HEK293 (cell line): Measurements from ENCODE around the gene ZFAND2B.

Source experiments
- CTCF ChIA-PET: fragments of 350-600 bp; formaldehyde crosslinking; extraction: SDS; loops from one replicate; lab custom pipeline; 2021; ENCODE audit warnings: antibody characterized with exemption; lab: Yijun Ruan, JAX
- POLR2A ChIA-PET: fragments of 300-600 bp; formaldehyde crosslinking; extraction: SDS; loops from one replicate; lab custom pipeline; 2020; ENCODE audit warnings: antibody characterized with exemption, inconsistent platforms; lab: Yijun Ruan, JAX
- H3K27ac ChIP-seq: fragments of 200-500 bp; sonication (Bioruptor generic); 2 replicates; pipeline ENCODE4 v1.5.1; 2014; ENCODE audit warnings: low read depth, low read length, control low read depth, inconsistent platforms; ENCODE audit errors: extremely low read depth
- H3K36me3 ChIP-seq, 2 experiments: fragments of 200-500 bp in 1 of 2; sonication (Bioruptor generic) in 1 of 2; 1 replicate in 1 of 2; 2 replicates in 1 of 2; pipeline ENCODE4 v1.5.1; 2014 to 2017; ENCODE audit warnings: inconsistent platforms in 2 of 2, low read length in 2 of 2; ENCODE audit not compliant: control insufficient read depth in 2 of 2, insufficient read depth in 1 of 2
- H3K4me1 ChIP-seq: fragments of 200-500 bp; sonication (Bioruptor generic); 2 replicates; pipeline ENCODE4 v1.5.1; 2014; ENCODE audit warnings: mild to moderate bottlenecking, low read length, inconsistent platforms; ENCODE audit not compliant: control insufficient read depth, insufficient read depth
- H3K4me3 ChIP-seq: 2 replicates; pipeline ENCODE4 v1.5.1; 2011; ENCODE audit warnings: low read depth, mild to moderate bottlenecking, control low read depth, low read length, moderate library complexity
- H3K9me3 ChIP-seq: fragments of 200-500 bp; sonication (Bioruptor generic); 2 replicates; pipeline ENCODE4 v1.5.1; 2014; ENCODE audit warnings: low read depth, low read length, inconsistent platforms; ENCODE audit not compliant: control insufficient read depth, insufficient read depth
- GLIS1 ChIP-seq: fragments of 450-650 bp; formaldehyde crosslinking; IDR thresholded peaks from 2 replicates; pipeline ENCODE4 v1.5.1; 2016; ENCODE audit warnings: missing biosample characterization, missing genetic modification characterization
- KLF9 ChIP-seq: fragments of 450-650 bp; formaldehyde crosslinking; IDR thresholded peaks from 2 replicates; pipeline ENCODE4 v1.5.1; 2016; ENCODE audit warnings: missing biosample characterization, missing genetic modification characterization, low read depth
- PRDM2 ChIP-seq: fragments of 450-650 bp; formaldehyde crosslinking; IDR thresholded peaks from 2 replicates; pipeline ENCODE4 v1.5.1; 2016; ENCODE audit warnings: missing biosample characterization, missing genetic modification characterization, borderline replicate concordance
- SP7 ChIP-seq: fragments of 450-650 bp; formaldehyde crosslinking; IDR thresholded peaks from 2 replicates; pipeline ENCODE4 v1.5.1; 2016; ENCODE audit warnings: missing biosample characterization, missing genetic modification characterization
- YY2 ChIP-seq: fragments of 450-650 bp; formaldehyde crosslinking; IDR thresholded peaks from 2 replicates; pipeline ENCODE4 v1.5.1; 2016; ENCODE audit warnings: missing biosample characterization, missing genetic modification characterization
- ZBTB10 ChIP-seq: fragments of 450-650 bp; formaldehyde crosslinking; IDR thresholded peaks from 2 replicates; pipeline ENCODE4 v1.5.1; 2016; ENCODE audit warnings: missing biosample characterization, missing genetic modification characterization
- ZBTB6 ChIP-seq: fragments of 450-650 bp; formaldehyde crosslinking; IDR thresholded peaks from 2 replicates; pipeline ENCODE4 v1.5.1; 2017; ENCODE audit warnings: missing biosample characterization, missing genetic modification characterization
- ZFHX2 ChIP-seq: fragments of 450-650 bp; formaldehyde crosslinking; conservative IDR thresholded peaks from 2 replicates; pipeline ENCODE4 v1.5.1; 2016; ENCODE audit warnings: missing biosample characterization, missing genetic modification characterization
- ZNF324 ChIP-seq: fragments of 450-650 bp; formaldehyde crosslinking; IDR thresholded peaks from 2 replicates; pipeline ENCODE4 v1.5.1; 2016; ENCODE audit warnings: missing biosample characterization, missing genetic modification characterization
- ZNF341 ChIP-seq: fragments of 450-650 bp; formaldehyde crosslinking; IDR thresholded peaks from 2 replicates; pipeline ENCODE4; 2016; ENCODE audit warnings: low read depth, missing biosample characterization, missing genetic modification characterization
- ZNF571 ChIP-seq: fragments of 450-650 bp; formaldehyde crosslinking; IDR thresholded peaks from 2 replicates; pipeline ENCODE4 v1.5.0; 2017; ENCODE audit warnings: missing biosample characterization, missing genetic modification characterization
- ZNF626 ChIP-seq: fragments of 450-650 bp; sonication (Bioruptor Pico); formaldehyde crosslinking; IDR thresholded peaks from 2 replicates; pipeline ENCODE4 v1.5.1; 2018; ENCODE audit warnings: missing biosample characterization, missing genetic modification characterization, inconsistent platforms
- ZNF654 ChIP-seq: fragments of 450-650 bp; formaldehyde crosslinking; IDR thresholded peaks from 2 replicates; pipeline ENCODE4 v1.5.1; 2016; ENCODE audit warnings: low read depth, missing biosample characterization, missing genetic modification characterization
- ZNF664 ChIP-seq: fragments of 450-650 bp; formaldehyde crosslinking; IDR thresholded peaks from 2 replicates; pipeline ENCODE4 v1.5.1; 2016; ENCODE audit warnings: missing biosample characterization, missing genetic modification characterization
- ZNF792 ChIP-seq: fragments of 450-650 bp; formaldehyde crosslinking; IDR thresholded peaks from 2 replicates; pipeline ENCODE4 v1.5.1; 2016; ENCODE audit warnings: missing biosample characterization, missing genetic modification characterization

The ZFAND2B gene

GRCh38 chr2:219181531-219181930 is 25.1 kb upstream of the ZFAND2B start (continued):
- TF ChIP-seq ZBTB10, result no peak
- no peak for TF ChIP-seq YY2 (tag by site-specific recombination)

GRCh38 chr2:219182331-219183150 is 24.0 kb upstream of the ZFAND2B start:
- CTCF ChIA-PET, result interaction anchor here (0.7 to 1.7 kb wide), 4 partner anchors 11 to 378 kb away, joined by 3 to 6 read pairs (median 3); no protein-coding TSS in a partner anchor
- Histone ChIP-seq H3K4me1 (peaks cover 2% of the 10 kb centered on the region; the same call in 1 of the 2 replicates), H3K9me3 (no peaks in the 10 kb centered on the region), H3K36me3 (peaks cover 0 to 60% of the 10 kb centered on the region in 2 experiments; a peak in 2 of 3 replicates), H3K27ac (no peak overlapping the region), H3K4me3 (no peak overlapping the region)
- no peak for TF ChIP-seq ZNF341
- POLR2A ChIA-PET, result interaction anchor here (4.6 kb wide), 1 partner anchor 24 kb away, joined by 14 read pairs; the partner anchor contains the start of gene ZFAND2B

GRCh38 chr2:219183151-219183772 is 23.3 kb upstream of the ZFAND2B start:
- H3K4me1 ChIP-seq, result peaks cover 2% of the 10 kb centered on the region; the same call in 1 of the 2 replicates
- CTCF ChIA-PET, result interaction anchor here (0.7 to 1.7 kb wide), 4 partner anchors 10 to 377 kb away, joined by 3 to 6 read pairs (median 3); no protein-coding TSS in a partner anchor
- POLR2A ChIA-PET, result interaction anchor here (4.6 kb wide), 1 partner anchor 23 kb away, joined by 14 read pairs; the partner anchor contains the start of gene ZFAND2B

More at GRCh38 chr2:219183151-219183772, 23.3 kb upstream of the ZFAND2B start:
- H3K9me3 ChIP-seq, result no peaks in the 10 kb centered on the region
- TF ChIP-seq ZNF792 (tag by site-specific recombination) (no peak), GLIS1 (tag by site-specific recombination) (no peak), SP7 (tag by site-specific recombination) (no peak), KLF9 (tag by site-specific recombination) (no peak), ZNF626 (tag by site-specific recombination) (no peak), ZFHX2 (tag by site-specific recombination) (no peak), YY2 (tag by site-specific recombination) (no peak), ZNF324 (tag by site-specific recombination) (no peak), PRDM2 (tag by site-specific recombination) (no peak), ZNF571 (tag by site-specific recombination) (no peak), ZNF664 (tag by site-specific recombination) (no peak), ZBTB10 (no peak), ZNF654 (no peak), ZBTB6 (tag by site-specific recombination) (no peak)
- no peak overlapping the region for H3K4me3 ChIP-seq
- peaks cover 0 to 60% of the 10 kb centered on the region in 2 experiments; a peak in 2 of 3 replicates for H3K36me3 ChIP-seq
- H3K27ac ChIP-seq, result no peak overlapping the region
